ENCODE data around the gene APP.
"Not testable (repeated sequence)": the region's sequence is repeated elsewhere in the genome, so short reads cannot be mapped to it uniquely, and the experiment has no call there.

Gene APP

GRCh38 chr21:26164311-26164710, 6.3 kb downstream of the APP start:
- no peak for DNase-seq (ENCODE audit: low spot score)
- no peak for FAIRE-seq

- DNase-seq (ENCODE audit: low spot score) (no peak), FAIRE-seq (no peak)
Measured at GRCh38 chr21:26162081-26162480, 8.5 kb downstream of the APP start.

- no peak for FAIRE-seq
- DNase-seq (ENCODE audit: low spot score), result no peak
Measured at GRCh38 chr21:26159869-26160268, 10.7 kb downstream of the APP start.

- FAIRE-seq (no peak), DNase-seq (ENCODE audit: low spot score) (no peak)
Measured at GRCh38 chr21:26157801-26158200, 12.8 kb downstream of the APP start.

- no peak for FAIRE-seq
Measured at GRCh38 chr21:26154753-26155152, 15.8 kb downstream of the APP start.

GRCh38 chr21:26153758-26154157, 16.8 kb downstream of the APP start:
- no peak for FAIRE-seq

More at GRCh38 chr21:26154753-26155152, 15.8 kb downstream of the APP start:
- no peak for DNase-seq (ENCODE audit: low spot score)

GRCh38 chr21:26148840-26149354, 21.7 kb downstream of the APP start:
- no peak for DNase-seq (ENCODE audit: low spot score)
- no peak for FAIRE-seq

More at GRCh38 chr21:26153758-26154157, 16.8 kb downstream of the APP start:
- no peak for DNase-seq (ENCODE audit: low spot score)

- DNase-seq (ENCODE audit: low spot score) (no peak), FAIRE-seq (no peak)
Measured at GRCh38 chr21:26148071-26148839, 22.3 kb downstream of the APP start.

- no peak for FAIRE-seq
- DNase-seq (ENCODE audit: low spot score), result no peak
Measured at GRCh38 chr21:26147535-26147934, 23.0 kb downstream of the APP start.

GRCh38 chr21:26146681-26147080, 23.9 kb downstream of the APP start:
- FAIRE-seq (no peak), DNase-seq (ENCODE audit: low spot score) (no peak)

- FAIRE-seq (no peak), DNase-seq (ENCODE audit: low spot score) (no peak)
Measured at GRCh38 chr21:26144031-26144430, 26.5 kb downstream of the APP start.

GRCh38 chr21:26142363-26142762, 28.2 kb downstream of the APP start:
- no peak for DNase-seq (ENCODE audit: low spot score)
- no peak for FAIRE-seq

GRCh38 chr21:26140926-26141325, 29.6 kb downstream of the APP start:
- DNase-seq (ENCODE audit: low spot score), result no peak
- no peak for FAIRE-seq

- FAIRE-seq, result no peak
Measured at GRCh38 chr21:26140164-26140579, 30.4 kb downstream of the APP start.

GRCh38 chr21:26138615-26139257, 31.8 kb downstream of the APP start:
- FAIRE-seq, result no peak
- no peak for DNase-seq (ENCODE audit: low spot score)

More at GRCh38 chr21:26140164-26140579, 30.4 kb downstream of the APP start:
- DNase-seq (ENCODE audit: low spot score), result peak; percentile 35

- FAIRE-seq (no peak), DNase-seq (ENCODE audit: low spot score) (no peak)
Measured at GRCh38 chr21:26137379-26138060, 33.0 kb downstream of the APP start.

GRCh38 chr21:26136671-26137070, 33.9 kb downstream of the APP start:
- FAIRE-seq (no peak), DNase-seq (ENCODE audit: low spot score) (no peak)

GRCh38 chr21:26135520-26135919, 35.0 kb downstream of the APP start:
- FAIRE-seq (no peak), DNase-seq (ENCODE audit: low spot score) (no peak)

- FAIRE-seq, result no peak
- DNase-seq (ENCODE audit: low spot score), result no peak
Measured at GRCh38 chr21:26131554-26131953, 39.0 kb downstream of the APP start.

GRCh38 chr21:26131053-26131452, 39.5 kb downstream of the APP start:
- not testable (repeated sequence) for FAIRE-seq; DNase-seq (ENCODE audit: low spot score)

- FAIRE-seq, result no peak
Measured at GRCh38 chr21:26130249-26130881, 40.2 kb downstream of the APP start.

GRCh38 chr21:26127918-26128317, 42.7 kb downstream of the APP start:
- FAIRE-seq (no peak), DNase-seq (ENCODE audit: low spot score) (no peak)

More at GRCh38 chr21:26130249-26130881, 40.2 kb downstream of the APP start:
- no peak for DNase-seq (ENCODE audit: low spot score)
